Endothelial cell of umbilical vein (primary cell): Measurements from ENCODE around the gene NOL12. TPM values are rescaled to one million over a fixed set of nuclear protein-coding genes. Genes with fewer than 3 reads are reported as not detected.

Experiments used
- BruUV-seq: library from RNA; stranded (reverse); fragments of 400-500 nt; replicated peaks from 2 replicates; lab custom pipeline; 2021; lab: Mats Ljungman, UMichigan
- CTCF ChIA-PET: fragments of 300-600, 350-600 bp; sonication (Branson Sonifier 250); formaldehyde crosslinking; loops from one replicate; lab custom pipeline; 2021; ENCODE audit warnings: antibody characterized with exemption, inconsistent platforms; lab: Charles Lee
- POLR2A ChIA-PET: fragments of 300-600, 350-600 bp; sonication (Branson Sonifier 250); formaldehyde crosslinking; loops from one replicate; lab custom pipeline; 2021; ENCODE audit warnings: antibody characterized with exemption, inconsistent platforms; lab: Charles Lee
- DNase-seq: peaks from one replicate; pipeline ENCODE4 v3.0.0-alpha.2; 2011; ENCODE audit warnings: low read depth, low spot score
- FAIRE-seq: peaks from 2 replicates; lab custom pipeline; 2011; peaks lifted over from hg19 to GRCh38; lab: Jason Lieb, UNC
- H2AFZ ChIP-seq: 2 replicates; pipeline ENCODE4 v1.6.0; 2012; ENCODE audit warnings: low read depth, low read length, control low read depth, inconsistent platforms
- H3K27ac ChIP-seq: 2 replicates; pipeline ENCODE4 v1.5.1; 2011; ENCODE audit warnings: low read depth, mild to moderate bottlenecking, control low read depth, low read length, moderate library complexity; ENCODE audit not compliant: insufficient read depth
- H3K27me3 ChIP-seq, 2 experiments: 2 replicates each; pipeline versions ENCODE4 v1.6.0 to v1.6.1; 2011; ENCODE audit warnings: low read length in 2 of 2, mixed read lengths in 1 of 2; ENCODE audit not compliant: control insufficient read depth in 2 of 2, insufficient read depth in 2 of 2
- H3K36me3 ChIP-seq, 2 experiments: 2 replicates in 1 of 2; 3 replicates in 1 of 2; pipeline ENCODE4 v1.5.1; 2011; ENCODE audit warnings: low read length in 2 of 2, mild to moderate bottlenecking in 1 of 2, moderate library complexity in 1 of 2; ENCODE audit not compliant: control insufficient read depth in 2 of 2, insufficient read depth in 2 of 2; ENCODE audit errors: extremely low read depth in 1 of 2
- H3K4me1 ChIP-seq: 3 replicates; pipeline ENCODE4 v1.5.1; 2011; ENCODE audit warnings: mild to moderate bottlenecking, low read length; ENCODE audit not compliant: control insufficient read depth, insufficient read depth; ENCODE audit errors: extremely low read depth
- H3K4me2 ChIP-seq: 2 replicates; pipeline ENCODE4 v1.6.1; 2011; ENCODE audit warnings: low read length, control low read depth, mixed read lengths; ENCODE audit not compliant: insufficient read depth
- H3K4me3 ChIP-seq, 3 experiments: fragments of 200-600 bp in 1 of 3; sonication (generic), shearing (Covaris generic) in 1 of 3; replicated peaks in 1 of 3; 2 replicates each; pipeline ENCODE4 v1.5.1; 2011 to 2016; ENCODE audit warnings: control low read depth in 3 of 3, low read length in 3 of 3, mild to moderate bottlenecking in 2 of 3, inconsistent platforms in 1 of 3, low read depth in 1 of 3, moderate library complexity in 1 of 3; ENCODE audit not compliant: insufficient read depth in 1 of 3
- H3K79me2 ChIP-seq: 2 replicates; pipeline ENCODE4 v1.6.0; 2012; ENCODE audit warnings: low read length, inconsistent platforms; ENCODE audit not compliant: control insufficient read depth, insufficient read depth
- H3K9ac ChIP-seq: replicated peaks from 2 replicates; pipeline ENCODE3; 2011; ENCODE audit warnings: low read length, control low read depth; ENCODE audit not compliant: insufficient read depth; ENCODE audit errors: extremely low read depth
- H3K9me1 ChIP-seq: replicated peaks from 3 replicates; pipeline ENCODE4 v1.6.0; 2011; ENCODE audit warnings: mild to moderate bottlenecking, low read length; ENCODE audit not compliant: control insufficient read depth, insufficient read depth; ENCODE audit errors: extremely low read depth
- H3K9me3 ChIP-seq: replicated peaks from 2 replicates; pipeline ENCODE4 v1.5.1; 2012; ENCODE audit warnings: low read length, inconsistent platforms; ENCODE audit not compliant: control insufficient read depth, insufficient read depth
- H4K20me1 ChIP-seq: replicated peaks from 2 replicates; pipeline ENCODE3; 2011; ENCODE audit warnings: mild to moderate bottlenecking, low read length; ENCODE audit not compliant: control insufficient read depth, insufficient read depth; ENCODE audit errors: extremely low read depth
- CTCF ChIP-seq, 2 donors: IDR thresholded peaks; 1 replicate in 1 of 2; 2 replicates in 1 of 2; pipeline ENCODE4 v1.5.1; 2011; ENCODE audit warnings: low read length in 2 of 2, mild to moderate bottlenecking in 2 of 2, moderate library complexity in 2 of 2, control low read depth in 1 of 2, inconsistent platforms in 1 of 2, low read depth in 1 of 2; ENCODE audit not compliant: insufficient read depth in 1 of 2; ENCODE audit errors: extremely low read depth in 1 of 2
- FOS ChIP-seq: IDR thresholded peaks from 2 replicates; pipeline ENCODE4 v1.6.1; 2011; ENCODE audit warnings: mild to moderate bottlenecking, low read length, moderate library complexity, borderline replicate concordance; ENCODE audit not compliant: insufficient read depth
- GATA2 ChIP-seq: IDR thresholded peaks from 2 replicates; pipeline ENCODE4 v1.7.0; 2011; ENCODE audit warnings: low read depth, mild to moderate bottlenecking, moderate library complexity, mixed read lengths, low read length; ENCODE audit not compliant: insufficient read length, insufficient read depth
- JUN ChIP-seq: IDR thresholded peaks from 2 replicates; pipeline ENCODE4 v1.6.1; 2011; ENCODE audit warnings: borderline replicate concordance, low read depth; ENCODE audit not compliant: insufficient read length, insufficient read depth
- MAX ChIP-seq: IDR thresholded peaks from 2 replicates; pipeline ENCODE4 v1.6.1; 2011; ENCODE audit not compliant: insufficient read depth, insufficient read length
- MYC ChIP-seq: IDR thresholded peaks from one replicate; pipeline ENCODE4 v1.6.1; 2011; ENCODE audit warnings: mild to moderate bottlenecking, low read depth, low read length
- POLR2A ChIP-seq: IDR thresholded peaks from 2 replicates; pipeline ENCODE4 v1.6.1; 2012; ENCODE audit warnings: low read depth, mild to moderate bottlenecking, control low read depth, low read length
- POLR2AphosphoS5 ChIP-seq: IDR thresholded peaks from 2 replicates; pipeline ENCODE4 v1.6.1; 2012; ENCODE audit warnings: low read depth, mild to moderate bottlenecking, control low read depth, low read length, moderate library complexity; ENCODE audit not compliant: insufficient read depth
- dilution Hi-C: fragments of 300-500 bp; cut with MboI; formaldehyde crosslinking; loops from one replicate; pipeline ENCODE4 v1.15.0; 2019; ENCODE audit warnings: low sequenced_read_pairs; ENCODE audit not compliant: extremely low pct_ligation_motif_present
- intact Hi-C: fragments of 100-400 bp; cut with micrococcal nuclease; formaldehyde crosslinking; loops from one replicate; pipeline ENCODE4 v1.10.0; 2022
- polyA plus RNA-seq, 4 experiments: library from polyadenylated mRNA; depleted of rRNA in 3 of 4; stranded (reverse) in 3 of 4; unstranded in 1 of 4; fragments of >200 nt; gene quantifications; 2 replicates each; pipeline versions ENCODE4 v1.2.1 to v1.2.3, GENCODE V29; 2011 to 2012; ENCODE audit warnings: missing spikeins in 1 of 4
- total RNA-seq: library from RNA; stranded (reverse); gene quantifications from 2 replicates; pipeline ENCODE4 v1.2.3, GENCODE V29; 2021

Gene NOL12
- total and polyA plus RNA-seq, 2 donors (not counting 3 experiments of a cell fraction or from before 2014, with no cell fraction given), result 23.2 to 29.1 TPM

- TF ChIP-seq JUN (no peak), POLR2A (no peak)
- no peaks in the 10 kb centered on the region for H4K20me1 ChIP-seq
- dilution Hi-C loops, result no loop called here
- H3K4me1 ChIP-seq, result peaks cover under 1% of the 10 kb centered on the region
- H3K36me3 ChIP-seq, result no peaks in the 10 kb centered on the region
- H3K9me3 ChIP-seq, result no peaks in the 10 kb centered on the region
- no peak overlapping the region for H3K4me3 ChIP-seq
- H3K79me2 ChIP-seq, result peaks cover 18% of the 10 kb centered on the region
- no peak overlapping the region for H3K4me2 ChIP-seq
- H3K9ac ChIP-seq, result no peak overlapping the region
- POLR2A ChIA-PET, result interaction anchor here (1.2 kb wide), 1 partner anchor 14 kb away, joined by 4 read pairs; the partner anchor contains the start of gene PDXP
- FAIRE-seq (no peak), DNase-seq (no peak)
- no TSS peak for BruUV-seq
- no peak overlapping the region for H2AFZ ChIP-seq
- intact Hi-C loops, result no loop called here
- H3K27ac ChIP-seq, result no peak overlapping the region
- H3K9me1 ChIP-seq, result no peaks in the 10 kb centered on the region
- no peaks in the 10 kb centered on the region for H3K27me3 ChIP-seq
- CTCF ChIA-PET, result interaction anchor here (1.2 to 3.7 kb wide), 7 partner anchors 8 to 80 kb away, joined by 3 to 23 read pairs (median 10); partner anchors contain the start of genes NOL12 and PDXP
These were observed 13.8 kb upstream of the NOL12 start for GRCh38 chr22:37672206-37672919.

GRCh38 chr22:37672920-37673455 lies 13.2 kb upstream of the NOL12 start:
- ChIA-PET CTCF (interaction anchor here (1.2 to 3.7 kb wide), 4 partner anchors 8 to 30 kb away, joined by 4 to 23 read pairs (median 20); no protein-coding TSS in a partner anchor), POLR2A (no interaction called here)
- intact Hi-C loops (no loop called here), dilution Hi-C loops (no loop called here)
- no peak overlapping the region for H3K4me3 ChIP-seq
- FAIRE-seq (no peak), DNase-seq (no peak)
- no peak overlapping the region for H3K4me2 ChIP-seq
- no peaks in the 10 kb centered on the region for H3K9me3 ChIP-seq
- no TSS peak for BruUV-seq
- H3K36me3 ChIP-seq, result peaks cover 0 to under 1% of the 10 kb centered on the region in 2 experiments
- no peaks in the 10 kb centered on the region for H4K20me1 ChIP-seq
- no peaks in the 10 kb centered on the region for H3K9me1 ChIP-seq
- H3K27ac ChIP-seq, result no peak overlapping the region
- H2AFZ ChIP-seq, result no peak overlapping the region
- no peaks in the 10 kb centered on the region for H3K27me3 ChIP-seq
- TF ChIP-seq CTCF (IDR thresholded peaks at IDR 0.05; ENCODE audit: extremely low read depth in 1 of 2, insufficient read depth in 1 of 2, low read depth in 1 of 2, low read length in 2 of 2), result no peak
- no peak for TF ChIP-seq POLR2AphosphoS5
- no peak for TF ChIP-seq MAX
- no peak for TF ChIP-seq MYC
- TF ChIP-seq FOS, result no peak
- no peak for TF ChIP-seq GATA2
- no peak for TF ChIP-seq JUN
- no peak for TF ChIP-seq POLR2A
- H3K79me2 ChIP-seq, result peaks cover 23% of the 10 kb centered on the region
- no peak overlapping the region for H3K9ac ChIP-seq
- H3K4me1 ChIP-seq, result peaks cover 5% of the 10 kb centered on the region
